Large intestine (tissue), 3 donors: ENCODE measurements around the gene AMMECR1L. TPM values are rescaled to one million over a fixed set of nuclear protein-coding genes. Genes with fewer than 3 reads are reported as not detected.
A peak's percentile ranks its signal among the peaks of the same experiment; 100 is the strongest.
"Not testable (repeated sequence)": the region's sequence is repeated elsewhere in the genome, so short reads cannot be mapped to it uniquely, and the experiment has no call there.

Experiments
- DNase-seq, 2 donors: peaks; one replicate each; pipeline versions ENCODE4 v3.0.0 to v3.0.0-alpha.2; 2013
- H3K27ac ChIP-seq: one replicate; pipeline ENCODE4 v1.5.1; 2013; ENCODE audit warnings: low read length
- H3K27me3 ChIP-seq: 2 replicates; pipeline ENCODE4 v1.6.1; 2013; ENCODE audit warnings: low read length; ENCODE audit not compliant: control insufficient read depth, insufficient read depth
- H3K36me3 ChIP-seq: 2 replicates; pipeline ENCODE4 v1.6.1; 2013; ENCODE audit warnings: low read length; ENCODE audit not compliant: control insufficient read depth, insufficient read depth
- H3K4me1 ChIP-seq: one replicate; pipeline ENCODE4 v1.6.1; 2013; ENCODE audit warnings: low read length; ENCODE audit not compliant: control insufficient read depth, insufficient read depth
- H3K4me3 ChIP-seq: one replicate; pipeline ENCODE4 v1.5.1; 2013; ENCODE audit warnings: low read length
- H3K9me3 ChIP-seq: one replicate; pipeline ENCODE4 v1.6.1; 2013; ENCODE audit warnings: mild to moderate bottlenecking, low read depth, low read length, moderate library complexity; ENCODE audit not compliant: control insufficient read depth
- WGBS: methylation state at CpG from one replicate; pipeline ENCODE4 v1.1.5; 2013; ENCODE audit warnings: low lambda C conversion rate; ENCODE audit not compliant: insufficient coverage; 5-methylcytosine and 5-hydroxymethylcytosine counted together
- polyA plus RNA-seq: library from polyadenylated mRNA; unstranded; fragments of 120-200 nt; gene quantifications from one replicate; pipeline ENCODE4 v1.2.1, GENCODE V29; 2013

AMMECR1L gene
- polyA plus RNA-seq, 1 donor: 15.4 TPM

- Histone ChIP-seq H3K4me3 (no peak overlapping the region), H3K27me3 (no peaks in the 10 kb centered on the region), H3K36me3 (peaks cover 37% of the 10 kb centered on the region), H3K27ac (no peak overlapping the region), H3K9me3 (peaks cover 4% of the 10 kb centered on the region), H3K4me1 (no peaks in the 10 kb centered on the region)
- no CpG with 5 or more reads among the region's 6 CpGs for WGBS
- DNase-seq: no peak
Measured at GRCh38 chr2:127843677-127844076, 42.1 kb downstream of the AMMECR1L start.

DNA sequence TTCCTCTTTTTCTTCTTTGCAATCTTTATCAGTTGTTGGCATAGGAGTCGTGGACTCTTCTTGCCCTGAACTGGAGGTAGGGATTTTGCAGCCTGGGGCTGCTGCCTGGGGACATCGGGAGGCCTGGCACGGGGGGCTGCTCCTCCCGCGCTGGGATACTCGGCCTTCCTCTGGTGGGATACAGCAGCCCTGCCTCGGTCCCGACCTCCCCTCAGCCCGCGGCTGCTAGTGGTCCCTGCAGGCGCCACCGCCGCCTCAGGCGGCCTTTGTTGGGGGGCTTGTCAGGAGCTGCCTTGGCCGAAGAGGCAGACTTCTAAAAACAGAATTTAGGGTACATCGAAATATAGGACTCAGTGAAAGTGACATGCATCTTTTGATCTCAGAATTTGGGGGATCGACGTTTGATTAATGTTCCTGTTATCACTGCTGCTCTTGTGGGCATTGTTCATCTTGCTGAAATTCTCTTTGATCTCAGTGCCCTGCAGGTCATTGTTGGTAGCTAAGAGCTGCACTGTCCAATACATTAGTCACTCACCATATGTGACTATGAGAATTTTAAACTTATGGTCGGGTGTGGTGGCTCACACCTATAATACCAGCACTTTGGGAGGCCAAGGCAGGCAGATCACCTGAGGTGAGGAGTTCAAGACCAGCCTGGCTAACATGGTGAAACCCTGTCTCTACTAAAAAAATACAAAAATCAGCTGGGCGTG is 44.1 kb downstream of the AMMECR1L start:
- Histone ChIP-seq H3K36me3 (peaks cover 16% of the 10 kb centered on the region), H3K27me3 (no peaks in the 10 kb centered on the region), H3K4me1 (no peaks in the 10 kb centered on the region), H3K4me3 (no peak overlapping the region), H3K9me3 (peaks cover 4% of the 10 kb centered on the region), H3K27ac (no peak overlapping the region)
- DNase-seq: no peak
- WGBS: no CpG with 5 or more reads among the region's 20 CpGs

DNA sequence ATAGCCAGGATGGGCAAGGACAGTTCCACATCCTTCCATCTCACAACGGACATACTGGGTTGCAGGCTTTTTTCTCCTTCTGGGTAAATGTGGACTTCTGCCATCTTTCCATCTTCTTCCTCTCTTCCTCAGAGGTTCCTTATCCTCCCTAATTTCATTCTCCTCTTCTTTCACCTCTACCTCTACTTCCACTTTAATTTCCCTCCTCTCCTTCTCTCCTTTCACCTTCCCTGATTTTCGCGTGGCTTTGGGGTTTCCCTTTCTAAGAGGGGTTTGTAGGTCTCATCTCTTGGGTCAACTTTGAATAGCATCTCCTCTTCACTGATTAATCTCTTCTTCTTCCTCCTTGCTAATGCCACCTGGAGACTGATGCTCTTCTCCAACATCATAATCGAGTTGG is 44.9 kb downstream of the AMMECR1L start:
- DNase-seq: no peak
- Histone ChIP-seq H3K36me3 (peaks cover 11% of the 10 kb centered on the region), H3K4me3 (no peak overlapping the region), H3K27me3 (no peaks in the 10 kb centered on the region), H3K4me1 (no peaks in the 10 kb centered on the region), H3K9me3 (peaks cover 4% of the 10 kb centered on the region), H3K27ac (no peak overlapping the region)
- 83% methylated on average over 3 of the region's 4 CpGs for WGBS

DNA sequence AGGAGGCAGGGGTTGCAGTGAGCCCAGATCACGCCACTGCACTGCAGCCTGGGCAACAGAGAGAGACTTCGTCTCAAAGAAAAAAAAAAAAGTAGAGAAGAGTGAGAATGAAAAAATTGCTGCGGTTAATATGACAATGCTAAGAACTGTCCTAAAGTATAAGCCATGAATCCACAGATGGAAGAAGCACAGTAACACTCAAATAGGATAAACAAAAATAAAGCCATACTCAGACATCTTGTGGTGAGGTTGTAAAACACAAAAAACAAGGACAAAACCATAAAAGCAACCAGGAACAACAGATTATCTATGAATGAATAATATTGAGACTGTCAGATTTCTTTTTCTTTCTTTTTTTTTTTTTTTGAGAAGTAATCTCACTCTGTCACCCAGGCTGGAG is 50.8 kb downstream of the AMMECR1L start:
- Histone ChIP-seq H3K27ac (no peak overlapping the region), H3K36me3 (no peaks in the 10 kb centered on the region), H3K9me3 (no peaks in the 10 kb centered on the region), H3K4me1 (no peaks in the 10 kb centered on the region), H3K27me3 (no peaks in the 10 kb centered on the region), H3K4me3 (no peak overlapping the region)
- no CpG with 5 or more reads among the region's 3 CpGs for WGBS
- DNase-seq: no peak

DNA sequence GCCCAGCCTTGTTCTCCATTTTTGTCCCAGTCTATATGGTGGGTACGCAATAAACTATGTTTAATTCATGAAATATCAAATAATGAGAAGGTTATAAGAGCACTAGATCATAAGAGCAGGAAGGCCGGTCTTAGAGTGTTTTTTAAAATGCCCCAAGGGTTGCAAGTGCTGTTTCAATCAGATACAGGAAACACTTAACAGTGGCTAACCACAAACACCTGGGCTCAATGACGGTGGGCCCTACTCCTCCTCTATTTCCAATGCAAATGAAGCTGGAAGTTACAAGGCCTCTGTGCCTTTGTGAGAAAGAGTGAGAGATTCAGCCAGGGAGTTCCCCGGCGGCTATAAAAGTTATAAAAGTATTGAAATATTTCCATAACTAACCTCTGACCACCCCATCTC is 55.9 kb downstream of the AMMECR1L start:
- no peak overlapping the region for H3K27ac ChIP-seq
- 100% methylated on average over 1 of the region's 5 CpGs for WGBS
- H3K36me3 ChIP-seq: no peaks in the 10 kb centered on the region
- H3K4me3 ChIP-seq: no peak overlapping the region
- no peaks in the 10 kb centered on the region for H3K4me1 ChIP-seq
- peak; percentile 8 to 24 for DNase-seq
- no peaks in the 10 kb centered on the region for H3K27me3 ChIP-seq
- H3K9me3 ChIP-seq: peaks cover 2% of the 10 kb centered on the region

DNA sequence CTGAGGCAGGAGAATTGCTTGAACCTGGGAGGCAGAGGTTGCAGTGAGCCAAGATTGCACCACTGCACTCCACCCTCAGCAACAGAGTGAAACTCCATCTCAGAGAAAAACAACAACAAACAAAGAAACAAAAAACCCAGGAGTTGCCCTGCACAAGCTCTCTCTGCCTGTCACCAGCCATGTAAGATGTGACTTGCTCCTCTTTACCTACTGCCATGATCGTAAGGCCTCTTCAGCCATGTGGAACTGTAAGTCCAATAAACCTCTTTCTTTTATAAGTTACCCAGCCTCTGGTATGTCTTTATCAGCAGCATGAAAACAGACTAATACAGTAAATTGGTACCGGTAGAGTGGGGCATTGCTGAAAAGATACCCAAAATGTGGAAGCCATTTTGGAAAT is 59.0 kb downstream of the AMMECR1L start:
- not testable (repeated sequence) for H3K4me1 ChIP-seq, DNase-seq, H3K27ac ChIP-seq, H3K9me3 ChIP-seq, H3K27me3 ChIP-seq, H3K36me3 ChIP-seq, H3K4me3 ChIP-seq
- WGBS: no CpG with 5 or more reads among the region's 2 CpGs

DNA sequence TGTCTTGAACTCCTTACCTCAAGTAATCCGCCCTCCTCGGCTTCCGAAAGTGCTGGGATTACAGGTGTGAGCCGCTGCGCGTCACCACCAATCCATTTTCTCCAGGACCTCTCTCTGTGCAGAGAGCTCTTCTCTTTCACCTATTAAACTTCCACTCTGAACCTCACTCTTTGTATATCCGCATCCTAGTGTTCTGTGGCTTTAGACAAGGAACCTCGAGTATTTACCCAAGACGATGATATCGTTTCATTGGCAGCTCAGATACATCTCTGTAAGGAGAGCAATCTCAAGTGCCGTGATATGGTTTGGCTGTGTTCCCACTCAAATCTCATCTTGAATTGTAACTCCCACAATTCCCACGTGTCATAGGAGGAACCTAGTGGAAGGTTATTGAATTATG is 59.7 kb downstream of the AMMECR1L start:
- Histone ChIP-seq H3K27ac (no peak overlapping the region), H3K9me3 (peaks cover 2% of the 10 kb centered on the region), H3K27me3 (no peaks in the 10 kb centered on the region), H3K36me3 (no peaks in the 10 kb centered on the region), H3K4me3 (no peak overlapping the region), H3K4me1 (no peaks in the 10 kb centered on the region)
- DNase-seq: no peak
- 100% methylated on average over 5 of the region's 12 CpGs for WGBS

DNA sequence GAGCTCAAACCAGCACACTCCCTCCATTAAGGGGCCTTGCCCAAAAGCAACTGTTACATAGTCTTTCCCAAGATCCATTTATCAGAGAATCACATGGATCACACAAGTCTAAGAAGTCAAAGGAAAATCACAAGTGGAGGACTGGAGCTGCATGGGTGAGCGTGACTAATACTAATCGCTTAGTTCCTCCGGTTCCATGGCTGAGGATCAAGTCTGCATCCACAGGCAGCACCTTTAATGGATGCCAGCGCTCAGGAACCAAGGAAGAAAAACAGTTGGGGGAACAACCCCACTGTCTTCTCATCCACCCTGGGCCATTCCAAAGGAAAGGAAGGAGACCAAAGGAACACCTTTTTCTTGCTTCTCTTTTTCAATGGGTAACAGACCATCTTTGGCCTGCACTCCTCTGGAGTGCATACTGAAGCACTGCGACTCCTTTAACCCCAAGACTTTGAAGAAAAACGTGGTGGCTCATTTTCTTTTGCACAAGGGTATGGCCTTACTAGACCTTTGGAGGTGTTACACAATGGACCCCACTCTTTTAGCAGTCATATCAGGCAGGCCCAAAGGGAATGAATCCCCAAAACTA is 65.6 kb downstream of the AMMECR1L start:
- Histone ChIP-seq H3K4me1 (no peaks in the 10 kb centered on the region), H3K36me3 (no peaks in the 10 kb centered on the region), H3K9me3 (peaks cover 4% of the 10 kb centered on the region), H3K4me3 (no peak overlapping the region), H3K27ac (no peak overlapping the region), H3K27me3 (no peaks in the 10 kb centered on the region)
- WGBS: no CpG with 5 or more reads among the region's 6 CpGs
- DNase-seq: no peak

GRCh38 chr2:127818794-127819425 is 66.8 kb downstream of the AMMECR1L start:
- H3K4me3 ChIP-seq: no peak overlapping the region
- peaks cover 4% of the 10 kb centered on the region for H3K9me3 ChIP-seq
- H3K36me3 ChIP-seq: no peaks in the 10 kb centered on the region
- WGBS: 100% methylated on average over 3 of the region's 8 CpGs
- H3K27me3 ChIP-seq: no peaks in the 10 kb centered on the region
- H3K27ac ChIP-seq: no peak overlapping the region
- no peaks in the 10 kb centered on the region for H3K4me1 ChIP-seq
- no peak for DNase-seq

DNA sequence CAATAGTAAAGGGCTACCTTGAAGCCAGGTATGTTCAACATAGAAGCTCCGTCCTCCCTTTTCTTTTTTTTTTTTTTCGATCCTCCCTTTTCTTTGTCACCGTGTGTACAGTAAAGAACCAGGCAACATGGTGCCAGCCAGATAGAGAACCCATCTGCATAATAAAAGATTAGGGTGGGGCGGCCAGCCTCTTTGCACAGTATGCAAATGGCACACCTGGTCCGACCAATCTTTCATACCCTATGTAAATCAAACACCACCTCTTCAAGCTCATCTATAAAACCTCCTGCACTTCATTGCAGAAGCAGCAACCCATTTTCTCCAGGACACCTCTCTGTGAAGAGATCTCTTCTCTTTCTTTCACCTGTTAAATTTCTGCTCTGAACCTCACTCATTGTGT is 67.5 kb downstream of the AMMECR1L start:
- Histone ChIP-seq H3K36me3 (no peaks in the 10 kb centered on the region), H3K27me3 (no peaks in the 10 kb centered on the region), H3K9me3 (peaks cover 4% of the 10 kb centered on the region), H3K4me1 (no peaks in the 10 kb centered on the region), H3K27ac (no peak overlapping the region), H3K4me3 (no peak overlapping the region)
- no peak for DNase-seq
- 100% methylated on average over 2 of the region's 5 CpGs for WGBS
